Natural killer cell (primary cell): ENCODE results near the gene CCDC9B. TPM values are rescaled to one million over a fixed set of nuclear protein-coding genes. Genes with fewer than 3 reads are reported as not detected.

Experiments used
- ATAC-seq, 3 donors: fragments of 150-1000 bp in 2 of 3; fragments of 200-7000 bp in 1 of 3; cut with Tn5 transposase; 1 replicate in 1 of 3; 2 replicates in 2 of 3; pipeline ENCODE4 v1.10.0; 2021; ENCODE audit warnings: mild to moderate bottlenecking in 2 of 3, moderate library complexity in 2 of 3
- DNase-seq, 2 donors: peaks; one replicate each; pipeline versions ENCODE4 v3.0.0 to v3.0.0-alpha.2; 2013 to 2021; ENCODE audit warnings: mixed read lengths in 1 of 2
- H3K27ac ChIP-seq: one replicate; pipeline ENCODE4 v1.5.1; 2013; ENCODE audit warnings: mild to moderate bottlenecking, low read length
- H3K27me3 ChIP-seq: one replicate; pipeline ENCODE4 v1.6.1; 2013; ENCODE audit warnings: low read length; ENCODE audit not compliant: control insufficient read depth, insufficient read depth
- H3K36me3 ChIP-seq: one replicate; pipeline ENCODE4 v1.6.1; 2013; ENCODE audit warnings: low read length; ENCODE audit not compliant: control insufficient read depth, insufficient read depth
- H3K4me1 ChIP-seq: one replicate; pipeline ENCODE4 v1.6.1; 2013; ENCODE audit warnings: low read length; ENCODE audit not compliant: control insufficient read depth, insufficient read depth
- H3K4me3 ChIP-seq: one replicate; pipeline ENCODE4 v1.5.1; 2013; ENCODE audit warnings: low read length
- H3K9me3 ChIP-seq: one replicate; pipeline ENCODE4 v1.6.1; 2013; ENCODE audit warnings: low read length; ENCODE audit not compliant: control insufficient read depth, insufficient read depth
- H3K27ac Mint-ChIP-seq, 2 donors: one replicate each; pipeline ENCODE4 v1.8.0; 2022; ENCODE audit warnings: mild to moderate bottlenecking in 2 of 2, mixed read lengths in 2 of 2, moderate library complexity in 1 of 2
- H3K27me3 Mint-ChIP-seq, 2 donors: one replicate each; pipeline ENCODE4 v1.8.0; 2022; ENCODE audit warnings: low read depth in 2 of 2, mixed read lengths in 2 of 2
- H3K36me3 Mint-ChIP-seq: one replicate; pipeline ENCODE4 v1.8.0; 2022; ENCODE audit warnings: mixed read lengths
- H3K4me1 Mint-ChIP-seq, 2 donors: one replicate each; pipeline ENCODE4 v1.8.0; 2022; ENCODE audit warnings: mixed read lengths in 2 of 2
- H3K4me3 Mint-ChIP-seq: one replicate; pipeline ENCODE4 v1.8.0; 2022; ENCODE audit warnings: mild to moderate bottlenecking, moderate library complexity, mixed read lengths
- H3K9me3 Mint-ChIP-seq, 2 donors: one replicate each; pipeline ENCODE4 v1.8.0; 2022; ENCODE audit warnings: mixed read lengths in 2 of 2
- WGBS: methylation state at CpG from one replicate; pipeline ENCODE4 v1.1.7; 2013; ENCODE audit warnings: missing lambda C conversion rate; ENCODE audit not compliant: insufficient coverage; 5-methylcytosine and 5-hydroxymethylcytosine counted together
- intact Hi-C: fragments of 100-400 bp; cut with micrococcal nuclease; formaldehyde crosslinking; loops from one replicate; pipeline ENCODE4 v1.14.2; 2022
- total RNA-seq, 4 donors: library from RNA; stranded (reverse); fragments of 120-200 nt in 1 of 4; gene quantifications; one replicate each; pipeline versions ENCODE4 v1.2.3 to v1.2.4, GENCODE V29; 2013 to 2022
- TF ChIP-seq, protein P1 (sequence below): fragments of 200-600 bp; IDR thresholded peaks from one replicate; pipeline ENCODE4 v1.8.0; 2022; ENCODE audit warnings: antibody characterized with exemption

CCDC9B gene
- total RNA-seq, 3 donors from 2014 or later (not counting 1 experiment from before 2014, with no cell fraction given) = 4.4 to 5.3 (median 4.7) TPM

- WGBS = 89% methylated on average over 17 of the region's 17 CpGs
- H3K4me1 Mint-ChIP-seq = peaks cover 9 to 20% of the 10 kb centered on the region in 2 donors
- peaks cover 8% of the 10 kb centered on the region for H3K36me3 Mint-ChIP-seq
- no peaks in the 10 kb centered on the region for H3K9me3 ChIP-seq
- no peaks in the 10 kb centered on the region for H3K27me3 ChIP-seq
- peaks cover 3% of the 10 kb centered on the region for H3K4me1 ChIP-seq
- H3K27ac ChIP-seq = no peak overlapping the region
- ATAC-seq = no peak
- no peak for DNase-seq
- H3K36me3 ChIP-seq = peaks cover 93% of the 10 kb centered on the region
- no peak overlapping the region for H3K4me3 Mint-ChIP-seq
- no peaks in the 10 kb centered on the region for H3K27me3 Mint-ChIP-seq
- H3K4me3 ChIP-seq = no peak overlapping the region
- H3K27ac Mint-ChIP-seq = no peak overlapping the region
- intact Hi-C loops = no loop called here
- H3K9me3 Mint-ChIP-seq = no peaks in the 10 kb centered on the region
- TF ChIP-seq, protein P1, sequence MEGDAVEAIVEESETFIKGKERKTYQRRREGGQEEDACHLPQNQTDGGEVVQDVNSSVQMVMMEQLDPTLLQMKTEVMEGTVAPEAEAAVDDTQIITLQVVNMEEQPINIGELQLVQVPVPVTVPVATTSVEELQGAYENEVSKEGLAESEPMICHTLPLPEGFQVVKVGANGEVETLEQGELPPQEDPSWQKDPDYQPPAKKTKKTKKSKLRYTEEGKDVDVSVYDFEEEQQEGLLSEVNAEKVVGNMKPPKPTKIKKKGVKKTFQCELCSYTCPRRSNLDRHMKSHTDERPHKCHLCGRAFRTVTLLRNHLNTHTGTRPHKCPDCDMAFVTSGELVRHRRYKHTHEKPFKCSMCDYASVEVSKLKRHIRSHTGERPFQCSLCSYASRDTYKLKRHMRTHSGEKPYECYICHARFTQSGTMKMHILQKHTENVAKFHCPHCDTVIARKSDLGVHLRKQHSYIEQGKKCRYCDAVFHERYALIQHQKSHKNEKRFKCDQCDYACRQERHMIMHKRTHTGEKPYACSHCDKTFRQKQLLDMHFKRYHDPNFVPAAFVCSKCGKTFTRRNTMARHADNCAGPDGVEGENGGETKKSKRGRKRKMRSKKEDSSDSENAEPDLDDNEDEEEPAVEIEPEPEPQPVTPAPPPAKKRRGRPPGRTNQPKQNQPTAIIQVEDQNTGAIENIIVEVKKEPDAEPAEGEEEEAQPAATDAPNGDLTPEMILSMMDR = no peak
These were observed 42.4 kb downstream of the CCDC9B start for GRCh38 chr15:40298216-40298935.

DNA sequence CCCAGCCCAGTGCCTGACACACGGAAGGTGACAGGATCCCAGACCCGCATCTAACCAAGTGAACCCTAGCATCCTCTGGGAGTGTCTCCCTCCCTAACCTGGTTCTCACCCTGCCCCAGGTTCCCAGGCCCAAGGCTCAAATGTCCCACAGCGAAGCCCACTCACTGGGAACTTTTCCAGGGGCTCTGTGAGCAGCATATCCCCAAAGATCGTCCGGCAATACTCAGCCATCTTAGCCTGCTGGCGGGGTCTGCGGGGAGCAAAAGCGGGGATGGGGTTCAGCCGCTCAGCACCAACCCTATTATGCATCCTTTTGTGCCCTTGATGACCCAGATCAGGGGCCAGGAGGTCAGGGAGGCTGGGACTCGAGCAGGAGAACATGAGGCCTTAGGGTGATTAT, 43.4 kb downstream of the CCDC9B start:
- DNase-seq = no peak
- Mint-ChIP-seq H3K4me1 (peaks cover 7 to 19% of the 10 kb centered on the region in 2 donors), H3K27ac (no peak overlapping the region), H3K9me3 (no peaks in the 10 kb centered on the region), H3K27me3 (no peaks in the 10 kb centered on the region), H3K4me3 (no peak overlapping the region), H3K36me3 (peaks cover 8% of the 10 kb centered on the region)
- H3K9me3 ChIP-seq = no peaks in the 10 kb centered on the region
- intact Hi-C loops = no loop called here
- peaks cover 93% of the 10 kb centered on the region for H3K36me3 ChIP-seq
- no peak overlapping the region for H3K4me3 ChIP-seq
- 98% methylated on average over 10 of the region's 10 CpGs for WGBS
- H3K27ac ChIP-seq = no peak overlapping the region
- H3K27me3 ChIP-seq = no peaks in the 10 kb centered on the region
- no peak for ATAC-seq
- TF ChIP-seq, protein P1 = no peak
- H3K4me1 ChIP-seq = no peaks in the 10 kb centered on the region

DNA sequence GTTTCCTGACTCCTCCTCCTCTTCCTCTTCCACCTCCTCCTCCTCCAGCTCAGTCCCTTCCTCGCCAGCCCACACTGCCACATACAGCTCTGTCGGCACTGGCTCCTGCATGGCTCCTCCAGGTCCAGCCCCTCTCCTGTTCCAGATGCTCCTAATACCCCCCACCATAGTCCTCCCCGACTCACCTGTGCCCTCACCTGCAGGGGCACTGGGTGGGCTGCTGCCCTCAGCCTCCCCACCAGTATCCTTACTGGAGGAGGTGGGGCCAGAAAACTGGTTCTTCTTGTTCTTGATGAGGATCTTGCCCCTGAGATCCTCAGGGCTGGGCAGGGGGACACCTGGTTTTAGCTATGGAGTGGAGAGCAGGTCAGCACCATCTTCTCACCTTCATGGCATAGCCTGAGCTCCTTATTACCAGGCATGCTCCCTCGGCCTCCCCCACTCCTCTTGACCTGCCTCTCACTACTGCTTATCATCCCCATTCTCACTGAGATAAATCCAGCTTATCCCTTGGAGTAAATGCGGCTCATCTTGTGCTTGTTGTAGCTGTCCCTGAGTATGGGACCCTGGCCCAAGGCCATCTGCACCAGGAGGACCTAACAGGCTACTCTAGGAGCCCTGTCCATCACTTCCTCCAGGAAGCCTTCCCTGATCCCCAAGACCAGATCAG, 44.0 kb downstream of the CCDC9B start:
- TF ChIP-seq, protein P1 = no peak
- H3K27me3 ChIP-seq = no peaks in the 10 kb centered on the region
- no peak overlapping the region for H3K4me3 ChIP-seq
- peaks cover 94% of the 10 kb centered on the region for H3K36me3 ChIP-seq
- 89% methylated on average over 5 of the region's 5 CpGs for WGBS
- intact Hi-C loops = no loop called here
- no peak overlapping the region for H3K27ac Mint-ChIP-seq
- ATAC-seq (no peak), DNase-seq (no peak)
- no peaks in the 10 kb centered on the region for H3K27me3 Mint-ChIP-seq
- no peak overlapping the region for H3K4me3 Mint-ChIP-seq
- H3K9me3 ChIP-seq = no peaks in the 10 kb centered on the region
- no peaks in the 10 kb centered on the region for H3K4me1 ChIP-seq
- peaks cover 8% of the 10 kb centered on the region for H3K36me3 Mint-ChIP-seq
- no peaks in the 10 kb centered on the region for H3K9me3 Mint-ChIP-seq
- H3K4me1 Mint-ChIP-seq = peaks cover 7 to 19% of the 10 kb centered on the region in 2 donors
- H3K27ac ChIP-seq = no peak overlapping the region
